Measurements from ENCODE around the gene TMEM229A. TPM values are rescaled to one million over a fixed set of nuclear protein-coding genes. Genes with fewer than 3 reads are reported as not detected.

The TMEM229A gene
- total and polyA plus RNA-seq, 10 of the 15 experiments (the other 5 are each of a cell fraction or from before 2014, with no cell fraction given): not detected

GRCh38 chr7:123993996-123994395 is 38.9 kb downstream of the TMEM229A start:
- no peak overlapping the region for H3K4me2 ChIP-seq (ENCODE audit: control insufficient read depth, insufficient read depth)
- WGBS (ENCODE audit: insufficient coverage, insufficient replicate concordance, low lambda C conversion rate, missing lambda C conversion rate): 42% methylated on average over 2 of the region's 2 CpGs
- ATAC-seq (no peak), DNase-seq (ENCODE audit: low read depth, low spot score) (no peak), FAIRE-seq (no peak)
- intact Hi-C loops (cut with micrococcal nuclease; ENCODE audit: unreplicated experiment): no loop called here
- H2AFZ ChIP-seq (ENCODE audit: control insufficient read depth, low read depth, low read length): no peak overlapping the region
- ChIA-PET SMC1A (ENCODE audit: uncharacterized antibody, unreplicated experiment) (interaction anchor here (0.6 kb wide), 1 partner anchor 30 kb away, joined by 3 read pairs; no protein-coding TSS in a partner anchor), POLR2A (no interaction called here), RAD21 (ENCODE audit: unreplicated experiment) (no interaction called here), CTCF (interaction anchor here (0.6 kb wide), 1 partner anchor 398 kb away, joined by 3 read pairs; no protein-coding TSS in a partner anchor)
- H3K9me3 ChIP-seq (replicated peaks; ENCODE audit: control insufficient read depth, insufficient read depth, low read length): no peaks in the 10 kb centered on the region
- in situ Hi-C loops (cut with MboI): no loop called here
- TF ChIP-seq FOXK2 (IDR thresholded peaks at IDR 0.05): no peak
- no peak for TF ChIP-seq BRCA1 (IDR thresholded peaks at IDR 0.05; ENCODE audit: low read depth, low read length)
- TF ChIP-seq CBX3 (IDR thresholded peaks at IDR 0.05; ENCODE audit: borderline replicate concordance, low read depth): no peak
- TF ChIP-seq ZSCAN29 (IDR thresholded peaks at IDR 0.05): no peak
- no peak for TF ChIP-seq HDAC2 (IDR thresholded peaks at IDR 0.05)
- no peak for TF ChIP-seq RAD21 (IDR thresholded peaks at IDR 0.05; ENCODE audit: insufficient read depth, low read depth, low read length)
- no peak for TF ChIP-seq CEBPB (IDR thresholded peaks at IDR 0.05; ENCODE audit: borderline replicate concordance in 1 of 2, low read depth in 2 of 2, low read length in 2 of 2)
- TF ChIP-seq ZNF274 (IDR thresholded peaks at IDR 0.05; ENCODE audit: insufficient read depth, insufficient read length): no peak
- no peak for TF ChIP-seq TARDBP (IDR thresholded peaks at IDR 0.05; ENCODE audit: borderline replicate concordance)
- no peak for TF ChIP-seq ZBTB4 (CRISPR knock-in tag; IDR thresholded peaks at IDR 0.05)
- H3K27ac ChIP-seq (ENCODE audit: control insufficient read depth, insufficient read depth): no peak overlapping the region
- no peak overlapping the region for H3K4me3 ChIP-seq
- H3K9ac ChIP-seq (ENCODE audit: control insufficient read depth, insufficient read depth, low read length): no peak overlapping the region
- no peaks in the 10 kb centered on the region for H3K27me3 ChIP-seq (replicated peaks in 1 of 2; ENCODE audit: control insufficient read depth in 2 of 2, insufficient read depth in 2 of 2, low read length in 1 of 2)
- H3K36me3 ChIP-seq (ENCODE audit: control insufficient read depth in 2 of 2, insufficient read depth in 2 of 2, low read length in 1 of 2): no peaks in the 10 kb centered on the region
- H3K4me1 ChIP-seq (ENCODE audit: control insufficient read depth, insufficient read depth, low read length): no peaks in the 10 kb centered on the region
- H4K20me1 ChIP-seq (ENCODE audit: control insufficient read depth, insufficient read depth): no peaks in the 10 kb centered on the region
- H3K79me2 ChIP-seq (ENCODE audit: control insufficient read depth, insufficient read depth, low read length): no peaks in the 10 kb centered on the region
- no TSS peak for BruUV-seq (replicated peaks)
